HEK293T (cell line): Measurements from ENCODE around the gene KCNMA1.

Experiments
- CTCF ChIA-PET: fragments of 350-600 bp; formaldehyde crosslinking; extraction: SDS; loops from one replicate; lab custom pipeline; 2021; ENCODE audit warnings: antibody characterized with exemption, inconsistent platforms; lab: Yijun Ruan, JAX
- POLR2A ChIA-PET: fragments of 350-600 bp; formaldehyde crosslinking; extraction: SDS; loops from one replicate; lab custom pipeline; 2020; ENCODE audit warnings: antibody characterized with exemption, inconsistent platforms; lab: Yijun Ruan, JAX
- DNase-seq: peaks from one replicate; pipeline ENCODE4 v3.0.0; 2012; ENCODE audit warnings: mixed read lengths; ENCODE audit errors: extremely low spot score
- ARNT ChIP-seq: fragments of 450-650 bp; IDR thresholded peaks from 2 replicates; pipeline ENCODE4 v1.6.1; 2017; ENCODE audit warnings: mild to moderate bottlenecking
- BHLHE40 ChIP-seq: fragments of 450-650 bp; IDR thresholded peaks from 2 replicates; pipeline ENCODE4 v1.6.1; 2016; ENCODE audit warnings: mild to moderate bottlenecking, moderate library complexity, borderline replicate concordance
- CTBP1 ChIP-seq: fragments of 450-650 bp; IDR thresholded peaks from 2 replicates; pipeline ENCODE4 v1.6.1; 2016; ENCODE audit warnings: borderline replicate concordance
- ELF4 ChIP-seq: fragments of 450-650 bp; IDR thresholded peaks from 2 replicates; pipeline ENCODE4 v1.6.1; 2017; ENCODE audit warnings: antibody characterized with exemption
- FOXA1 ChIP-seq: fragments of 450-650 bp; IDR thresholded peaks from 2 replicates; pipeline ENCODE4 v1.6.1; 2016; ENCODE audit warnings: mild to moderate bottlenecking
- FOXK2 ChIP-seq: fragments of 450-650 bp; IDR thresholded peaks from 2 replicates; pipeline ENCODE4 v1.6.1; 2016; ENCODE audit warnings: mild to moderate bottlenecking
- FOXM1 ChIP-seq: fragments of 450-650 bp; IDR thresholded peaks from 2 replicates; pipeline ENCODE4 v1.6.1; 2017; ENCODE audit warnings: mild to moderate bottlenecking, borderline replicate concordance
- HDGF ChIP-seq: fragments of 450-650 bp; IDR thresholded peaks from 2 replicates; pipeline ENCODE4 v1.6.1; 2017; ENCODE audit warnings: antibody characterized with exemption, borderline replicate concordance
- L3MBTL2 ChIP-seq: fragments of 450-650 bp; conservative IDR thresholded peaks from 2 replicates; pipeline ENCODE4 v1.6.1; 2016; ENCODE audit warnings: mild to moderate bottlenecking
- LEF1 ChIP-seq: fragments of 450-650 bp; IDR thresholded peaks from 2 replicates; pipeline ENCODE4 v1.6.1; 2017; ENCODE audit warnings: mild to moderate bottlenecking, borderline replicate concordance
- NFRKB ChIP-seq: fragments of 450-650 bp; IDR thresholded peaks from 2 replicates; pipeline ENCODE4 v1.6.1; 2016; ENCODE audit warnings: mild to moderate bottlenecking, moderate library complexity
- PKNOX1 ChIP-seq: fragments of 450-650 bp; IDR thresholded peaks from 2 replicates; pipeline ENCODE4 v1.6.1; 2016
- SP1 ChIP-seq: fragments of 450-650 bp; IDR thresholded peaks from 2 replicates; pipeline ENCODE4 v1.6.1; 2017
- SUZ12 ChIP-seq: fragments of 450-650 bp; IDR thresholded peaks from 2 replicates; pipeline ENCODE4 v1.6.1; 2016; ENCODE audit warnings: mild to moderate bottlenecking
- TARDBP ChIP-seq: fragments of 450-650 bp; IDR thresholded peaks from 2 replicates; pipeline ENCODE4 v1.6.1; 2016
- ZNF384 ChIP-seq: fragments of 450-650 bp; IDR thresholded peaks from 2 replicates; pipeline ENCODE4 v1.6.1; 2016

KCNMA1 gene

DNA sequence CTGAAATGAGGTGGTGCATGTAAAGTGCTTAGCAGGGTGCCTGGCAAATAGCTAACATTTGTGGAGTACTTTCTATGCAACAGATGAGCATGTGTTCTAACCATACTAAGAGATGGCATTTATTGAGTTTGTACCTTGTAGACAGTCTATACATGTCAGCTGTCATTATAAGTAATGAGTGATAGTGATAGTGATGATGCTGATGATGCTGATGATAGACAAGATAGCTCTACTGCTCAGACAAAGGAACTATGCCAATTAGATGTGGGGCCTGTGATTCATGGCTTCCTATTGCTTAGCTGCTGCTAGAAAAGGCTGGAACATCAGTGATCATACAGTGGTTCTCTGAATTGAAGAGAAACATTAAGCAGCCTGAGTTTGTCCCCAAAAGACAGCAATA lies 585.8 kb downstream of the KCNMA1 start:
- no peak for DNase-seq
- CTCF ChIA-PET = interaction anchor here (1.1 kb wide), 1 partner anchor 14 kb away, joined by 5 read pairs; no protein-coding TSS in a partner anchor
- TF ChIP-seq CTBP1 (no peak), FOXM1 (no peak)
- POLR2A ChIA-PET = no interaction called here

- ChIA-PET POLR2A (no interaction called here), CTCF (no interaction called here)
- no peak for DNase-seq
These were observed 587.7 kb downstream of the KCNMA1 start for GRCh38 chr10:77049896-77050295.

GRCh38 chr10:77049146-77049545 lies 588.5 kb downstream of the KCNMA1 start:
- ChIA-PET CTCF (no interaction called here), POLR2A (no interaction called here)
- DNase-seq = no peak
- no peak for TF ChIP-seq ARNT
- TF ChIP-seq SUZ12 = no peak
- no peak for TF ChIP-seq TARDBP
- TF ChIP-seq ZNF384 = no peak
- no peak for TF ChIP-seq HDGF
- no peak for TF ChIP-seq PKNOX1
- TF ChIP-seq BHLHE40 = no peak
- TF ChIP-seq FOXM1 = no peak
- no peak for TF ChIP-seq FOXK2
- TF ChIP-seq ELF4 = no peak
- TF ChIP-seq SP1 = no peak
- no peak for TF ChIP-seq CTBP1
- no peak for TF ChIP-seq FOXA1
- TF ChIP-seq NFRKB = no peak
- TF ChIP-seq L3MBTL2 = no peak

More at GRCh38 chr10:77049896-77050295, 587.7 kb downstream of the KCNMA1 start:
- no peak for TF ChIP-seq FOXA1
- TF ChIP-seq HDGF = no peak
- TF ChIP-seq LEF1 = no peak
- TF ChIP-seq PKNOX1 = no peak
- TF ChIP-seq FOXM1 = no peak
- TF ChIP-seq ZNF384 = no peak
- no peak for TF ChIP-seq SUZ12

DNA sequence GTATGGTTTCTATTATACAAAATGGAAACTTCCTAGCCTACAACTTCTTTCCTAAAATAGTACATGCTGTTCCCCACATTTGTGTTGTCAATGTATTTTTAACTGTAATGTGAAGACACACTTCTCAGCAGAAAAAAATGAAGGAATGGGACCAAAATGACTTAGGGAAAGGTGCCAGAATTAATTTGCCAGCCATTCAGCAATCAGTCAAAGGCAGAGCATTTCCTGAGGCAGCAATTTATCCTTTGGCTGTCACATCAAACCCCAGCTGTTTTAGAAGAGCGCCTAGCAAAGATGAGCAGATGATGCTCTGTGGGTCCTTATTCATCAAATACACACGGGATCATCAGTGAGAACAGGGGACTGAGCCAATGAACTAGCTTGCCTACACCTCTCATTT lies 592.5 kb downstream of the KCNMA1 start:
- no peak for DNase-seq
- ChIA-PET CTCF (no interaction called here), POLR2A (no interaction called here)
- no peak for TF ChIP-seq ARNT
- no peak for TF ChIP-seq FOXM1
- TF ChIP-seq BHLHE40 = no peak

- POLR2A ChIA-PET = no interaction called here
- no peak for TF ChIP-seq NFRKB
- no peak for TF ChIP-seq ELF4
- TF ChIP-seq FOXM1 = no peak
- TF ChIP-seq CTBP1 = no peak
- no peak for TF ChIP-seq L3MBTL2
- CTCF ChIA-PET = no interaction called here
- no peak for DNase-seq
These were observed 594.2 kb downstream of the KCNMA1 start for GRCh38 chr10:77043420-77043763.

- CTCF ChIA-PET = no interaction called here
- TF ChIP-seq FOXA1 (no peak), HDGF (no peak), FOXK2 (no peak), TARDBP (no peak), LEF1 (no peak), SUZ12 (no peak), FOXM1 (no peak), NFRKB (no peak)
- POLR2A ChIA-PET = no interaction called here
- DNase-seq = no peak
These were observed 594.7 kb downstream of the KCNMA1 start for GRCh38 chr10:77042706-77043419.

- ChIA-PET POLR2A (no interaction called here), CTCF (no interaction called here)
- no peak for TF ChIP-seq L3MBTL2
- no peak for TF ChIP-seq CTBP1
- no peak for TF ChIP-seq FOXA1
- no peak for TF ChIP-seq BHLHE40
- no peak for TF ChIP-seq ZNF384
- no peak for TF ChIP-seq LEF1
- TF ChIP-seq FOXM1 = no peak
- TF ChIP-seq PKNOX1 = no peak
- no peak for TF ChIP-seq HDGF
- no peak for TF ChIP-seq SUZ12
- no peak for TF ChIP-seq FOXK2
- no peak for TF ChIP-seq ARNT
- DNase-seq = no peak
These were observed 595.9 kb downstream of the KCNMA1 start for GRCh38 chr10:77041636-77042258.
